ENCODE results near the gene ITPR3.

ITPR3 gene

GRCh38 chr6:33723371-33724085, 102.4 kb downstream of the ITPR3 start:
- no peak for FAIRE-seq

GRCh38 chr6:33724102-33725023, 103.2 kb downstream of the ITPR3 start:
- no peak for FAIRE-seq

- no peak for FAIRE-seq
Observed at GRCh38 chr6:33725222-33725621, 104.1 kb downstream of the ITPR3 start.

- no peak for FAIRE-seq
Observed at GRCh38 chr6:33725891-33726673, 105.0 kb downstream of the ITPR3 start.

GRCh38 chr6:33726696-33727095, 105.6 kb downstream of the ITPR3 start:
- no peak for FAIRE-seq

- no peak for FAIRE-seq
Observed at GRCh38 chr6:33727126-33727525, 106.0 kb downstream of the ITPR3 start.

GRCh38 chr6:33727932-33728331, 106.8 kb downstream of the ITPR3 start:
- no peak for FAIRE-seq

- no peak for FAIRE-seq
Observed at GRCh38 chr6:33728438-33728837, 107.3 kb downstream of the ITPR3 start.

GRCh38 chr6:33729059-33729458, 107.9 kb downstream of the ITPR3 start:
- no peak for FAIRE-seq

GRCh38 chr6:33730611-33731010, 109.5 kb downstream of the ITPR3 start:
- no peak for FAIRE-seq

GRCh38 chr6:33731035-33731434, 109.9 kb downstream of the ITPR3 start:
- no peak for FAIRE-seq

- FAIRE-seq: no peak
Observed at GRCh38 chr6:33731751-33732282, 110.7 kb downstream of the ITPR3 start.

GRCh38 chr6:33732385-33732784, 111.3 kb downstream of the ITPR3 start:
- FAIRE-seq: no peak

GRCh38 chr6:33732817-33733708, 111.9 kb downstream of the ITPR3 start:
- FAIRE-seq: no peak

GRCh38 chr6:33733709-33734007, 112.5 kb downstream of the ITPR3 start:
- FAIRE-seq: no peak

GRCh38 chr6:33735216-33735615, 114.1 kb downstream of the ITPR3 start:
- FAIRE-seq: no peak

- no peak for FAIRE-seq
Observed at GRCh38 chr6:33737267-33738026, 116.3 kb downstream of the ITPR3 start.

GRCh38 chr6:33738153-33738552, 117.0 kb downstream of the ITPR3 start:
- no peak for FAIRE-seq

GRCh38 chr6:33738879-33739278, 117.8 kb downstream of the ITPR3 start:
- FAIRE-seq: no peak

GRCh38 chr6:33739571-33739970, 118.4 kb downstream of the ITPR3 start:
- FAIRE-seq: no peak

- no peak for FAIRE-seq
Observed at GRCh38 chr6:33740204-33740608, 119.1 kb downstream of the ITPR3 start.
